ENCODE measurements around the gene CCDC91. TPM values are rescaled to one million over a fixed set of nuclear protein-coding genes. Genes with fewer than 3 reads are reported as not detected.

The CCDC91 gene
- total and polyA plus RNA-seq, 9 of the 15 experiments (the other 6 are each of a cell fraction or from before 2014, with no cell fraction given) = 10.1 to 31.1 (median 26.3) TPM

DNA sequence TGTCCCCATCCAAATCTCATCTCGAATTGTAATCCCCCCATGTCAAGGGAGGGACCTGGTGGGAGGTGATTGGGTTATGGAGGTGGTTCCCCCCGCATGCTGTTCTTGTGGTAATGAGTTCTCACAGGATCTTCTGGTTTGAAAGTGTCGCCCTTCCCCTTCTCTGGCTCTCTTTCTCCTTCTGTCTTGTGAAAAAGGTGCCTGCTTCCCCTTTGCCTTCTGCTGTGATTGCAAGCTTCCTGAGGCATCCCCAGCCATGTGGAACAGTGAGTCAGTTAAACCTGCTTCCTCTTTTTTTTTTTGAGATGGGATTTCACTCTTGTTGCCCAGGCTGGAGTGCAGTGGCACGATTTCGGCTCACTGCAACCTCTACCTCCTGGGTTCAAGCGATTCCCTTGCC is 104.0 kb downstream of the CCDC91 start (continued):
- TF ChIP-seq, protein P1, sequence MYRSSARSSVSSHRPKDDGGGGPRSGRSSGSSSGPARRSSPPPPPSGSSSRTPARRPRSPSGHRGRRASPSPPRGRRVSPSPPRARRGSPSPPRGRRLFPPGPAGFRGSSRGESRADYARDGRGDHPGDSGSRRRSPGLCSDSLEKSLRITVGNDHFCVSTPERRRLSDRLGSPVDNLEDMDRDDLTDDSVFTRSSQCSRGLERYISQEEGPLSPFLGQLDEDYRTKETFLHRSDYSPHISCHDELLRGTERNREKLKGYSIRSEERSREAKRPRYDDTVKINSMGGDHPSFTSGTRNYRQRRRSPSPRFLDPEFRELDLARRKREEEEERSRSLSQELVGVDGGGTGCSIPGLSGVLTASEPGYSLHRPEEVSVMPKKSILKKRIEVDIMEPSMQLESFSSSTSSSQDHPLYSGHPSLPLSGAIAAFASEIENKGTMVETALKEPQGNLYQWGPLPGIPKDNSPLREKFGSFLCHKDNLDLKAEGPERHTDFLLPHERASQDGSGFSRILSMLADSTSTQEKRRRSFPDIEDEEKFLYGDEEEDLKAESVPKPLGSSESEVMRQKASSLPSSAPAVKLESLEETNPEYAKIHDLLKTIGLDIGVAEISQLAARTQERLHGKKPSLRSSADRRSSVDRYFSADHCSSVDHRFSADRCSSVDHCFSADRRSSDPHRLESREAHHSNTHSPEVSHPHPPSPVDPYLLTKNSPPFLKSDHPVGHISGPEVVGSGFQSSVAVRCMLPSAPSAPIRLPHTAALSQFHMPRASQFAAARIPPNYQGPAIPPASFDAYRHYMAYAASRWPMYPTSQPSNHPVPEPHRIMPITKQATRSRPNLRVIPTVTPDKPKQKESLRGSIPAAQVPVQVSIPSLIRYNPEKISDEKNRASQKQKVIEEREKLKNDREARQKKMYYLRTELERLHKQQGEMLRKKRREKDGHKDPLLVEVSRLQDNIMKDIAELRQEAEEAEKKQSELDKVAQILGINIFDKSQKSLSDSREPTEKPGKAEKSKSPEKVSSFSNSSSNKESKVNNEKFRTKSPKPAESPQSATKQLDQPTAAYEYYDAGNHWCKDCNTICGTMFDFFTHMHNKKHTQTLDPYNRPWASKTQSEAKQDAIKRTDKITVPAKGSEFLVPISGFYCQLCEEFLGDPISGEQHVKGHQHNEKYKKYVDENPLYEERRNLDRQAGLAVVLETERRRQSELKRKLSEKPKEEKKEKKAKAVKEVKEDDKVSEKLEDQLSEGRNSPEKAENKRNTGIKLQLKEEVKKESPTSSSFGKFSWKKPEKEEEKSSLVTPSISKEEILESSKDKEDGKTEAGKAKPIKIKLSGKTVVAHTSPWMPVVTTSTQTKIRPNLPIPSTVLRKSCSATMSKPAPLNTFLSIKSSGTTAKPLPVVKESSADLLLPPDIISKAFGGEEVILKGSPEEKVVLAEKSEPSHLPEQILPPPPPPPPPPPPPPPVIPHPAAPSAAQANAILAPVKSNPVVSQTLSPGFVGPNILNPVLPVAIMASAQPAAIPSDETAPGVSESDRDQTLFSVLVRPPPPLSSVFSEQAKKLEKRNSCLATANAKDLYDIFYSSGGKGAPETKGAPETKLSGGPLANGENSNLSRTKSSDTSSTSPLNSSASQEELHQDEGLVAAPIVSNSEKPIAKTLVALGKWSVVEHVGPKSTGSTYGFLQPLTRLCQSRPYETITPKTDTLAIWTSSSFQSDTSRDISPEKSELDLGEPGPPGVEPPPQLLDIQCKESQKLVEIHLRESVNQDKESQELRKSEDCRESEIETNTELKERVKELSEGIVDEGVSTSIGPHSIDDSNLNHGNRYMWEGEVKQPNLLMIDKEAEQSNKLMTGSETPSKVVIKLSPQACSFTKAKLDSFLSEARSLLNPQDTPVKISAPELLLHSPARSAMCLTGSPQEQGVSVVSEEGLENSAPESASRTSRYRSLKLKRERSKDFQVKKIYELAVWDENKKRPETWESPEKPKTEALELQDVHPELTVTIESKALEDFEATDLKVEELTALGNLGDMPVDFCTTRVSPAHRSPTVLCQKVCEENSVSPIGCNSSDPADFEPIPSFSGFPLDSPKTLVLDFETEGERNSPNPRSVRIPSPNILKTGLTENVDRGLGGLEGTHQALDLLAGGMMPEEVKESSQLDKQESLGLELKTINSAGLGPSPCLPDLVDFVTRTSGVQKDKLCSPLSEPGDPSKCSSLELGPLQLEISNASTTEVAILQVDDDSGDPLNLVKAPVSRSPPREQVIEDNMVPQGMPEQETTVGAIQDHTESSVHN (IDR thresholded peaks at IDR 0.05; ENCODE audit: borderline replicate concordance in 1 of 2, low read depth in 1 of 2) = no peak
- TF ChIP-seq RCOR1 (IDR thresholded peaks at IDR 0.05; ENCODE audit: borderline replicate concordance in 1 of 2, low read depth in 2 of 2, low read length in 2 of 2) = peak in 1 of 2 experiments; percentile 25; a peak in 1 of 4 replicates
